ENCODE results near the gene TRIL.

Gene TRIL

GRCh38 chr7:28958235-28958979 is at the start of gene TRIL:
TSS of gene TRIL (minus strand) at chr7:28958330. CDS start at chr7:28958046, 284 bp downstream.
- TF ChIP-seq ZNF274 (IDR thresholded peaks at IDR 0.05; ENCODE audit: low read depth, low read length), result no peak
- no peak within 1 kb of the TSS for H3K4me3 ChIP-seq (ENCODE audit: low read length)

DNA sequence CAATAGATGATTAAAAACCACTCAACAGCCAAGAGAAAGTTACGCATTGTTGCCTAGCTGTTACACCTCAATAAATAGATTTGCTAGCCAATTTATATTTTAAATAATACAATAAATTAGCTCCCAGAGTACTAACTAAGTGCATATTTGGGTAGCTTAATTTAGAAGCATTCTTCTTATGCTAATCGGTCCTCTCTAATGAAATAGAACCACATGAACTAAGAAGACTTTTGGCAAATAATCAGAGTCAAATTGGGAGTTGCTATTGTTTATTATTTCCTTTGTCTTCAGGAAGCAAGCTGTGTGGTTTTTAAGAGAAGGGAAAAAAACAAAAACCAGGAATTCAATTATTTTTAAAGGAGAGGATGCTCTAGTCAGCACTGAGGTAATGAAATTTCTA is 49.0 kb upstream of the TRIL start:
- H3K4me3 ChIP-seq (ENCODE audit: low read length), result no peak overlapping the region

DNA sequence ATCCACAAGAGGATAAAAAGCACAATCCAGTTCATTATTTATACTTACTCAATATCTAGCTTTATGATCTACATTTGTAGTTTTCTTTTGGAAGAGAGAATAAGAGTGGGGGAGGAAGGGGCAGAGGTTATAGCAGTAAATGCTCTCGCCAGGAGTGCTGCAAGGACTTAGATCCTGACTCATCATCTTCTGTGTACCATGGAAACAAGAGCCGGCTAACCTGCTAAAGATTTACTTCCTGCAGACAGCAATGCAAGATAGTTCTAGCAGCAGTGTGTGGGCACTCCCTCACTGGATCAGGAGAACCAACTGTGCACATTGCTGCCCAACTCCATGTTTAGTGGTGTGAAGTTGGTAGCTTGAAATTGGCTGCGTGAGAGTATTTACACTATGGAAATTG is 47.7 kb upstream of the TRIL start:
- no peak for TF ChIP-seq ZNF274 (IDR thresholded peaks at IDR 0.05; ENCODE audit: low read depth, low read length)

More for the DNA sequence above, 49.0 kb upstream of the TRIL start:
- no peak for TF ChIP-seq ZNF274 (IDR thresholded peaks at IDR 0.05; ENCODE audit: low read depth, low read length)

DNA sequence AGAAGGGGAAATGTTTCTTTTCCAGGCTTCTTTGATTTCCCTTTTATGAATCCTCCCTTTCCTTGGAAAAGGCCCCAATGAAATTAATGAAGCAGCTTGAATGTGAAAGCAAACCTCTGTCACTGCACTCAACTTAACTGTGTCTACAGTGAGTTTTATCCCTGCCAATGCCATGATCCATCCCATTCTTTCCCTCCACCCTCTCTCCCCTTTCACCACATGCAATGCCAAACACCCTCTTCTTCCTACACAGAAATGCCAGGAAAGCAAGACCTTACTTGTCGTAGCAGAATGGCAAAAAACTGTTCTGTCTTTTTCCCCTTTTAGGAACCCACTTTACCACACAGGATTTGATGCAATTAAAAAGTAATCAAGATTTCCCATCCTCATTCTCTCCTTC is 47.3 kb upstream of the TRIL start:
- no peak overlapping the region for H3K4me3 ChIP-seq (ENCODE audit: low read length)
- no peak for TF ChIP-seq ZNF274 (IDR thresholded peaks at IDR 0.05; ENCODE audit: low read depth, low read length)

More for the DNA sequence above, 47.7 kb upstream of the TRIL start:
- H3K4me3 ChIP-seq (ENCODE audit: low read length), result no peak overlapping the region

DNA sequence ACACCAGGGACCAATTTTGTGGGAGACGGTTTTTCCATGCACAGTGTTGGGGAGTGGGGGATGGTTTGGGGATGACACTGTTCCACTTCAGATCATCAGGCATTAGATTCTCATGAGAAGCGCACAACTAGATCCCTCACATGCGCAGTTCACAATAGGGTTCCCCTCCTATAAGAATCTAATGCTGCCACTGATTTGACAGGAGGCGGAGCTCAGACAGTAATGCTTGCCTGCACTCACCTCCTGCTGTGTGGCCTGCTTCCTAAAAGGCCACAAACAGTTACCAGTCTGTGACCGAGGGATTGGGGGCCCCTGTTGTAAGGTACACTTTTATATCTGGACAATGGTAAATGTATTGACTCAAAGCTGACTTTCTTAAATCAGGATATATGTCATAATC is 45.6 kb upstream of the TRIL start:
- no peak for TF ChIP-seq ZNF274 (IDR thresholded peaks at IDR 0.05; ENCODE audit: low read depth, low read length)

DNA sequence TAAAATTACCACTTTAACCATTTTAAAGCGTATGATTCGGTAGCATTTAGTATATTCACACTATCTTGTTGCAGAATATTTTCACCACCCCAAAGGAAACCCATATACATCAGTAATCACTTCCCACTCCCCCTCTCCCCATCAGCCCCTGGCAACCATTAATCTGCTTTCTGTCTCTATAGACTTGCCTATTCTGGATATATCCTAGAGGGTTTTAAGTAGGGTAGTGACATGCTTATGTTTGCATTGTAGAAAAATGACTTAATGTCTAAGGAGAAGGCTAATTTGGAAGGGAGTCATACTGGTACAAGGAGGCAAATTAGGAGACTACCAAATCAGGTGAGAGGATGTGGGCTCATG is 42.6 kb upstream of the TRIL start:
- no peak overlapping the region for H3K4me3 ChIP-seq (ENCODE audit: low read length)
- no peak for TF ChIP-seq ZNF274 (IDR thresholded peaks at IDR 0.05; ENCODE audit: low read depth, low read length)

More for the DNA sequence above, 45.6 kb upstream of the TRIL start:
- no peak overlapping the region for H3K4me3 ChIP-seq (ENCODE audit: low read length)

- H3K4me3 ChIP-seq (ENCODE audit: low read length), result no peak overlapping the region
- TF ChIP-seq ZNF274 (IDR thresholded peaks at IDR 0.05; ENCODE audit: low read depth, low read length), result no peak
These were observed 42.0 kb upstream of the TRIL start for GRCh38 chr7:28999895-29000716.

DNA sequence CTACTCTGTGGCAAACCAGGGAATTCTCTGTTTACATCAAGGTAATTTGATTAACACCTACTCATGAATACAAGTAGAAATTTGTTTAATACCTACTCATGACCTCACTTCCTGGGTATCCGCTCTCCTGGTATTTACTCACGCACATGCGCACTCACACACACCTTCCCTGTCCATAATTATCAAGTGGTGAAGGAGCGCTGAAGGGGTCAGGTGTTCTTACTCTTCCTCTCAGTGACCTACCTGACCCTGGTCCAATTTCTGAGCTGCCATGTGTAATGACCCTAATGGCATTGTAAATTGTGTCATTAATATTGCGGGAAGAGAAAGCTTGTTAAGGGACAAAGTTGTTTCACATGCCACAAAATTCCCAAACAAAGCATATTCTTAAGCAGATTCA is 41.3 kb upstream of the TRIL start:
- no peak for TF ChIP-seq ZNF274 (IDR thresholded peaks at IDR 0.05; ENCODE audit: low read depth, low read length)

GRCh38 chr7:28998105-28998504 is 40.0 kb upstream of the TRIL start:
- H3K4me3 ChIP-seq (ENCODE audit: low read length), result no peak overlapping the region
- TF ChIP-seq ZNF274 (IDR thresholded peaks at IDR 0.05; ENCODE audit: low read depth, low read length), result no peak

More for the DNA sequence above, 41.3 kb upstream of the TRIL start:
- H3K4me3 ChIP-seq (ENCODE audit: low read length), result no peak overlapping the region

- TF ChIP-seq ZNF274 (IDR thresholded peaks at IDR 0.05; ENCODE audit: low read depth, low read length), result no peak
- no peak overlapping the region for H3K4me3 ChIP-seq (ENCODE audit: low read length)
These were observed 38.7 kb upstream of the TRIL start for GRCh38 chr7:28996836-28997235.

DNA sequence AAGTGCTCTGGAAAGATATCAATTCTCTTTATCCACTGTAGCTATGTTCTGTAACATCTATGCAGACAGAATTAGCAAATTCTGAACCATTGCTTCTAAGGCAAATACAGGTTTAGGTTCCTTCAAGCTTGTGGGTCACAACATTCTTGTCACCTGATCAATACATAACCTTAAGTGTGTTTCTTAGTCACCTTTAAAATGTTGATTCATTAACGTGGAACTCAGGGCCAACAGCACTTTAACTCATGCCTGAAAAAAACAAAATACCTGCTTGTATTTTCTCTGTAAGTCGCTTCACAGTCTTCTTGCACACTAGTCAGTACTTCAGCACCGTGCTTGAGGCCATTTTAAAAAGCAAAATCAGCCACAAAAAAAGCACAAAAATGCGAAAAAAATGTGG is 35.2 kb upstream of the TRIL start:
- H3K4me3 ChIP-seq (ENCODE audit: low read length), result no peak overlapping the region
- no peak for TF ChIP-seq ZNF274 (IDR thresholded peaks at IDR 0.05; ENCODE audit: low read depth, low read length)

- no peak overlapping the region for H3K4me3 ChIP-seq (ENCODE audit: low read length)
- no peak for TF ChIP-seq ZNF274 (IDR thresholded peaks at IDR 0.05; ENCODE audit: low read depth, low read length)
These were observed 34.7 kb upstream of the TRIL start for GRCh38 chr7:28992798-28993197.

- H3K4me3 ChIP-seq (ENCODE audit: low read length), result no peak overlapping the region
- no peak for TF ChIP-seq ZNF274 (IDR thresholded peaks at IDR 0.05; ENCODE audit: low read depth, low read length)
These were observed 32.2 kb upstream of the TRIL start for GRCh38 chr7:28990200-28990960.

- TF ChIP-seq ZNF274 (IDR thresholded peaks at IDR 0.05; ENCODE audit: low read depth, low read length), result no peak
- no peak overlapping the region for H3K4me3 ChIP-seq (ENCODE audit: low read length)
These were observed 31.3 kb upstream of the TRIL start for GRCh38 chr7:28989211-28989980.

Measured in GM08714 (cell line).